IMR-90 (cell line): ENCODE data around the gene MAGI1. TPM values are rescaled to one million over a fixed set of nuclear protein-coding genes. Genes with fewer than 3 reads are reported as not detected.

Experiments
- ATAC-seq: fragments of 200-7000 bp; cut with Tn5 transposase; 2 replicates; pipeline ENCODE4 v1.9.1; 2020; ENCODE audit warnings: low read depth, mild to moderate bottlenecking, moderate library complexity
- BruUV-seq: library from RNA; stranded (reverse); fragments of 400-500 nt; replicated peaks from 2 replicates; lab custom pipeline; 2021; lab: Mats Ljungman, UMichigan
- CTCF ChIA-PET: fragments of 300-600 bp; formaldehyde crosslinking; extraction: SDS; loops from one replicate; lab custom pipeline; 2021; ENCODE audit warnings: antibody characterized with exemption; lab: Yijun Ruan, JAX
- POLR2A ChIA-PET: fragments of 300-600 bp; sonication (Branson Sonifier 250); formaldehyde crosslinking; loops from one replicate; lab custom pipeline; 2022; ENCODE audit warnings: antibody characterized with exemption; ENCODE audit not compliant: unreplicated experiment; lab: Charles Lee
- DNase-seq: peaks from one replicate; pipeline ENCODE4 v3.0.0; 2013
- H2AFZ ChIP-seq: replicated peaks from 2 replicates; pipeline ENCODE3; 2013; ENCODE audit warnings: low read length, mild to moderate bottlenecking; ENCODE audit not compliant: poor library complexity
- H2AK5ac ChIP-seq: 2 replicates; pipeline ENCODE4 v1.6.1; 2013; ENCODE audit warnings: low read depth, low read length, inconsistent platforms
- H2AK9ac ChIP-seq: replicated peaks from 2 replicates; pipeline ENCODE3; 2013; ENCODE audit warnings: mild to moderate bottlenecking, low read depth, low read length, moderate library complexity; ENCODE audit not compliant: poor library complexity
- H2BK120ac ChIP-seq: 2 replicates; pipeline ENCODE4 v1.6.1; 2013; ENCODE audit warnings: low read depth, low read length, inconsistent platforms
- H2BK15ac ChIP-seq: 3 replicates; pipeline ENCODE4 v1.6.1; 2013; ENCODE audit warnings: low read depth, low read length, inconsistent platforms
- H2BK20ac ChIP-seq: 2 replicates; pipeline ENCODE4 v1.6.1; 2013; ENCODE audit warnings: low read depth, mild to moderate bottlenecking, inconsistent platforms, low read length, moderate library complexity
- H2BK5ac ChIP-seq: 2 replicates; pipeline ENCODE4 v1.6.1; 2013; ENCODE audit warnings: mild to moderate bottlenecking, low read depth, low read length, inconsistent platforms; ENCODE audit not compliant: poor library complexity, severe bottlenecking
- H3K14ac ChIP-seq: replicated peaks from 2 replicates; pipeline ENCODE4 v1.6.1; 2013; ENCODE audit warnings: low read depth, low read length, inconsistent platforms
- H3K18ac ChIP-seq: 2 replicates; pipeline ENCODE4 v1.6.1; 2013; ENCODE audit warnings: low read depth, low read length, control low read depth
- H3K23ac ChIP-seq: 2 replicates; pipeline ENCODE4 v1.6.1; 2013; ENCODE audit warnings: low read depth, low read length, inconsistent platforms
- H3K27ac ChIP-seq: 2 replicates; pipeline ENCODE4 v1.5.1; 2013; ENCODE audit warnings: mild to moderate bottlenecking, control low read depth, low read length; ENCODE audit not compliant: insufficient read depth
- H3K27me3 ChIP-seq: 2 replicates; pipeline ENCODE4 v1.6.1; 2013; ENCODE audit warnings: low read length; ENCODE audit not compliant: control insufficient read depth, insufficient read depth
- H3K36me3 ChIP-seq: 2 replicates; pipeline ENCODE4 v1.6.1; 2013; ENCODE audit warnings: low read length, mixed read lengths; ENCODE audit not compliant: control insufficient read depth, insufficient read depth
- H3K4ac ChIP-seq: 2 replicates; pipeline ENCODE4 v1.6.1; 2013; ENCODE audit warnings: low read depth, low read length, inconsistent platforms
- H3K4me1 ChIP-seq: 2 replicates; pipeline ENCODE4 v1.6.1; 2013; ENCODE audit warnings: low read length, mixed read lengths; ENCODE audit not compliant: control insufficient read depth, insufficient read depth
- H3K4me2 ChIP-seq: 2 replicates; pipeline ENCODE4 v1.6.1; 2013; ENCODE audit warnings: low read depth, mild to moderate bottlenecking, control low read depth, low read length, moderate library complexity
- H3K4me3 ChIP-seq: 2 replicates; pipeline ENCODE4 v1.5.1; 2013; ENCODE audit warnings: low read depth, mild to moderate bottlenecking, control low read depth, low read length, moderate library complexity; ENCODE audit not compliant: insufficient read depth
- H3K56ac ChIP-seq: 2 replicates; pipeline ENCODE4 v1.6.1; 2013; ENCODE audit warnings: low read length, inconsistent platforms; ENCODE audit not compliant: insufficient read depth; ENCODE audit errors: extremely low read depth
- H3K79me1 ChIP-seq, 2 experiments: 2 replicates each; pipeline ENCODE4 v1.6.1; 2013; ENCODE audit warnings: low read length in 2 of 2, inconsistent platforms in 1 of 2, low read depth in 1 of 2
- H3K9ac ChIP-seq: 2 replicates; pipeline ENCODE4 v1.6.1; 2013; ENCODE audit warnings: low read depth, low read length, control low read depth
- H3K9me1 ChIP-seq: 2 replicates; pipeline ENCODE4 v1.6.1; 2013; ENCODE audit warnings: low read length, inconsistent platforms; ENCODE audit not compliant: insufficient read depth
- H3K9me3 ChIP-seq: 2 replicates; pipeline ENCODE4 v1.6.1; 2013; ENCODE audit warnings: low read length; ENCODE audit not compliant: control insufficient read depth, insufficient read depth
- H4K20me1 ChIP-seq: 2 replicates; pipeline ENCODE4 v1.6.1; 2013; ENCODE audit warnings: low read length, inconsistent platforms; ENCODE audit not compliant: insufficient read depth
- H4K5ac ChIP-seq: 2 replicates; pipeline ENCODE4 v1.6.1; 2013; ENCODE audit warnings: mild to moderate bottlenecking, low read depth, low read length, control low read depth
- H4K8ac ChIP-seq, 2 experiments: 2 replicates each; pipeline ENCODE4 v1.6.1; 2013; ENCODE audit warnings: low read depth in 2 of 2, low read length in 2 of 2, control low read depth in 1 of 2, inconsistent platforms in 1 of 2
- H4K91ac ChIP-seq: 2 replicates; pipeline ENCODE4 v1.6.1; 2013; ENCODE audit warnings: low read depth, low read length, inconsistent platforms; ENCODE audit not compliant: insufficient read depth
- CEBPB ChIP-seq: IDR thresholded peaks from 2 replicates; pipeline ENCODE4 v1.6.1; 2012; ENCODE audit warnings: low read depth, low read length, improper control_type of control experiment
- CTCF ChIP-seq: conservative IDR thresholded peaks from 2 replicates; pipeline ENCODE4 v1.5.1; 2012; ENCODE audit warnings: mild to moderate bottlenecking, low read depth, low read length, improper control_type of control experiment
- ELK1 ChIP-seq: fragments of 150-350 bp; IDR thresholded peaks from 2 replicates; pipeline ENCODE4 v1.6.1; 2016; ENCODE audit warnings: low read depth, mild to moderate bottlenecking, low read length, moderate library complexity, borderline replicate concordance
- FOS ChIP-seq: fragments of 150-350 bp; IDR thresholded peaks from 2 replicates; pipeline ENCODE4 v1.6.1; 2016; ENCODE audit warnings: low read depth, low read length
- MAZ ChIP-seq: IDR thresholded peaks from 2 replicates; pipeline ENCODE4 v1.6.1; 2012; ENCODE audit warnings: low read depth, mild to moderate bottlenecking, low read length, improper control_type of control experiment, moderate library complexity, borderline replicate concordance
- POLR2A ChIP-seq: IDR thresholded peaks from 2 replicates; pipeline ENCODE4 v1.6.1; 2012; ENCODE audit warnings: mild to moderate bottlenecking, low read depth, low read length
- RAD21 ChIP-seq: IDR thresholded peaks from 2 replicates; pipeline ENCODE4 v1.6.1; 2012; ENCODE audit warnings: low read length, improper control_type of control experiment
- WGBS, 2 experiments: methylation state at CpG; one replicate each; pipeline versions ENCODE4 v1.1.5 to v1.1.7; 2013; ENCODE audit warnings: missing lambda C conversion rate in 2 of 2; ENCODE audit not compliant: insufficient read length in 1 of 2; ENCODE audit errors: extremely low coverage in 2 of 2; 5-methylcytosine and 5-hydroxymethylcytosine counted together
- dilution Hi-C: fragments of 300-500 bp; cut with HindIII; formaldehyde crosslinking; loops from one replicate; pipeline ENCODE4 v1.14.3; 2018; ENCODE audit warnings: low sequenced_read_pairs; ENCODE audit not compliant: unreplicated experiment
- in situ Hi-C: fragments of 300-500 bp; cut with MboI; formaldehyde crosslinking; loops from 3 replicates; pipeline ENCODE4 v1.14.3; 2019; ENCODE audit warnings: low sequenced_read_pairs, inconsistent platforms, mixed read lengths
- intact Hi-C: fragments of 100-400 bp; cut with micrococcal nuclease; formaldehyde crosslinking; loops from 2 replicates; pipeline ENCODE4 v1.10.0; 2022
- polyA plus RNA-seq, 3 experiments: library from polyadenylated mRNA; depleted of rRNA; stranded (reverse); fragments of >200 nt; gene quantifications; 2 replicates each; pipeline ENCODE4 v1.2.3, GENCODE V29; 2012; ENCODE audit warnings: low replicate concordance in 1 of 3
- total RNA-seq: library from RNA; depleted of rRNA; stranded (reverse); fragments of >200 nt; gene quantifications from 2 replicates; pipeline ENCODE4 v1.2.3, GENCODE V29; 2012

The MAGI1 gene
- total and polyA plus RNA-seq, 2 of the 4 experiments (the other 2 are of a cell fraction): 14.5 to 24.2 TPM

GRCh38 chr3:65787827-65788226, 250.9 kb downstream of the MAGI1 start:
- WGBS, 2 experiments: no CpG with 5 or more reads among the region's 2 CpGs
- in situ Hi-C loops (loop anchor here (5.0 to 10.0 kb wide), 3 partner anchors 257 to 409 kb away; no protein-coding TSS in a partner anchor), dilution Hi-C loops (no loop called here)

More at GRCh38 chr3:65787827-65788226, 250.9 kb downstream of the MAGI1 start:
- Histone ChIP-seq H3K14ac (no peak overlapping the region), H3K9me3 (no peaks in the 10 kb centered on the region), H4K91ac (no peak overlapping the region), H3K56ac (no peak overlapping the region), H3K27ac (no peak overlapping the region), H2BK20ac (no peak overlapping the region), H4K20me1 (no peaks in the 10 kb centered on the region; the same call in 1 of the 2 replicates), H3K4ac (no peak overlapping the region), H3K4me3 (no peak overlapping the region), H3K4me2 (no peak overlapping the region), H3K79me1 (peaks cover 26 to 49% of the 10 kb centered on the region in 2 experiments), H2BK15ac (no peak overlapping the region), H2BK5ac (no peak overlapping the region), H2AK9ac (no peak overlapping the region), H3K36me3 (no peaks in the 10 kb centered on the region), H4K5ac (no peak overlapping the region), H3K4me1 (peaks cover 6% of the 10 kb centered on the region), H4K8ac (no peak overlapping the region), H3K23ac (no peak overlapping the region), H3K9me1 (peaks cover 4% of the 10 kb centered on the region; the same call in 1 of the 2 replicates), H3K9ac (no peak overlapping the region), H3K18ac (no peak overlapping the region), H2AK5ac (no peak overlapping the region), H2BK120ac (no peak overlapping the region), H2AFZ (no peak overlapping the region), H3K27me3 (no peaks in the 10 kb centered on the region)
- no peak for ATAC-seq
- intact Hi-C loops: loop anchor here (5.0 to 10.0 kb wide), 2 partner anchors 167 to 249 kb away; partner anchors contain the start of gene MAGI1
- ChIA-PET CTCF (interaction anchor here (0.7 kb wide), 1 partner anchor 127 kb away, joined by 4 read pairs; no protein-coding TSS in a partner anchor), POLR2A (no interaction called here)
- BruUV-seq: no TSS peak
- DNase-seq: no peak
- TF ChIP-seq ELK1: no peak
- TF ChIP-seq MAZ: no peak
- TF ChIP-seq CEBPB: no peak
- TF ChIP-seq FOS: no peak
- TF ChIP-seq CTCF: no peak
- TF ChIP-seq RAD21: no peak
- TF ChIP-seq POLR2A: no peak
